ENCODE results near the gene CDC14B. TPM values are rescaled to one million over a fixed set of nuclear protein-coding genes. Genes with fewer than 3 reads are reported as not detected.
"Not testable (repeated sequence)": the region's sequence is repeated elsewhere in the genome, so short reads cannot be mapped to it uniquely, and the experiment has no call there.

Gene CDC14B
- total RNA-seq, 2 donors from 2014 or later, result 15.1 to 20.4 TPM

GRCh38 chr9:96557921-96558320 lies 61.7 kb downstream of the CDC14B start:
- ATAC-seq (no peak), DNase-seq (no peak)
- intact Hi-C loops (cut with DNase I), result no loop called here

GRCh38 chr9:96556701-96557461 lies 62.8 kb downstream of the CDC14B start:
- DNase-seq (peak; percentile 27), ATAC-seq (peak; percentile 50 to 67)
- intact Hi-C loops (cut with DNase I), result no loop called here

GRCh38 chr9:96555567-96556386 lies 63.9 kb downstream of the CDC14B start:
- ATAC-seq (no peak), DNase-seq (no peak)
- intact Hi-C loops (cut with DNase I), result no loop called here

GRCh38 chr9:96554801-96555566 lies 64.7 kb downstream of the CDC14B start:
- DNase-seq, result no peak
- ATAC-seq, result no peak
- intact Hi-C loops (cut with DNase I), result no loop called here

- intact Hi-C loops (cut with DNase I), result no loop called here
- ATAC-seq (no peak), DNase-seq (no peak)
These were observed 65.3 kb downstream of the CDC14B start for GRCh38 chr9:96554326-96554725.

- DNase-seq (no peak), ATAC-seq (peak in 1 of 2 donors; percentile 44)
- intact Hi-C loops (cut with DNase I), result no loop called here
These were observed 66.6 kb downstream of the CDC14B start for GRCh38 chr9:96553070-96553469.

GRCh38 chr9:96551403-96551802 lies 68.2 kb downstream of the CDC14B start:
- ATAC-seq (no peak), DNase-seq (no peak)
- intact Hi-C loops (cut with DNase I), result no loop called here

GRCh38 chr9:96550659-96551058 lies 69.0 kb downstream of the CDC14B start:
- intact Hi-C loops (cut with DNase I), result no loop called here
- no peak for ATAC-seq
- DNase-seq, result no peak

- DNase-seq; intact Hi-C loops (cut with DNase I); ATAC-seq: not testable (repeated sequence)
These were observed 76.5 kb downstream of the CDC14B start for GRCh38 chr9:96543131-96543530.

GRCh38 chr9:96540106-96540505 lies 79.5 kb downstream of the CDC14B start:
- no peak for ATAC-seq
- intact Hi-C loops (cut with DNase I), result no loop called here
- no peak for DNase-seq

GRCh38 chr9:96532173-96532572 lies 87.5 kb downstream of the CDC14B start:
- ATAC-seq (no peak), DNase-seq (no peak)
- intact Hi-C loops (cut with DNase I), result no loop called here

GRCh38 chr9:96524764-96525163 lies 94.9 kb downstream of the CDC14B start:
- intact Hi-C loops (cut with DNase I), result no loop called here
- ATAC-seq (no peak), DNase-seq (no peak)

GRCh38 chr9:96524045-96524444 lies 95.6 kb downstream of the CDC14B start:
- DNase-seq, result no peak
- no peak for ATAC-seq
- intact Hi-C loops (cut with DNase I), result no loop called here

- peak; percentile 92 to 96 for ATAC-seq
- intact Hi-C loops (cut with DNase I), result no loop called here
- peak; percentile 78 for DNase-seq
These were observed 96.3 kb downstream of the CDC14B start for GRCh38 chr9:96523374-96523773.

GRCh38 chr9:96522366-96522765 lies 97.3 kb downstream of the CDC14B start:
- no peak for DNase-seq
- no peak for ATAC-seq
- intact Hi-C loops (cut with DNase I), result no loop called here

- ATAC-seq (no peak), DNase-seq (no peak)
- intact Hi-C loops (cut with DNase I), result no loop called here
These were observed 99.9 kb downstream of the CDC14B start for GRCh38 chr9:96519787-96520186.

- intact Hi-C loops (cut with DNase I), result no loop called here
- no peak for DNase-seq
- ATAC-seq, result no peak
These were observed 100.5 kb downstream of the CDC14B start for GRCh38 chr9:96519095-96519494.

- intact Hi-C loops (cut with DNase I), result no loop called here
- ATAC-seq (peak; percentile 51 to 53), DNase-seq (no peak)
These were observed 103.8 kb downstream of the CDC14B start for GRCh38 chr9:96515621-96516470.

- ATAC-seq, result no peak
- intact Hi-C loops (cut with DNase I), result no loop called here
These were observed 104.9 kb downstream of the CDC14B start for GRCh38 chr9:96514800-96515158.

More at GRCh38 chr9:96514800-96515158, 104.9 kb downstream of the CDC14B start:
- no peak for DNase-seq
